Thyroid gland (tissue), 4 donors: Measurements from ENCODE around the gene LAMTOR3. TPM values are rescaled to one million over a fixed set of nuclear protein-coding genes. Genes with fewer than 3 reads are reported as not detected.

Experiments used
- DNase-seq, 2 donors: peaks; one replicate each; pipeline ENCODE4 v3.0.0-alpha.2; 2019
- H3K27ac ChIP-seq, 3 donors: fragments of 200-600 bp; sonication (generic); 1 replicate in 2 of 3; 2 replicates in 1 of 3; pipeline ENCODE4 v1.5.1; 2016 to 2019; ENCODE audit warnings: mild to moderate bottlenecking in 1 of 3, moderate library complexity in 1 of 3
- H3K27me3 ChIP-seq: fragments of 200-600 bp; sonication (generic); one replicate; pipeline ENCODE4 v1.5.1; 2019
- H3K36me3 ChIP-seq, 2 donors: fragments of 200-600 bp; sonication (generic); one replicate each; pipeline ENCODE4 v1.5.1; 2016 to 2019
- H3K4me1 ChIP-seq, 2 donors: fragments of 200-600 bp; sonication (generic); one replicate each; pipeline ENCODE4 v1.5.1; 2017 to 2019
- H3K4me3 ChIP-seq, 3 donors: fragments of 200-600 bp; sonication (generic); replicated peaks in 1 of 3; 1 replicate in 2 of 3; 2 replicates in 1 of 3; pipeline ENCODE4 v1.5.1; 2016; ENCODE audit warnings: mild to moderate bottlenecking in 1 of 3
- H3K9me3 ChIP-seq: fragments of 200-600 bp; sonication (generic); one replicate; pipeline ENCODE4 v1.5.1; 2017
- CTCF ChIP-seq, 6 experiments: fragments of 200-600 bp in 3 of 6; fragments of 450-650 bp in 3 of 6; sonication (generic) in 3 of 6; IDR thresholded peaks; one replicate each; pipeline ENCODE4 v1.5.1; 2016 to 2019; ENCODE audit warnings: antibody characterized with exemption in 6 of 6, mild to moderate bottlenecking in 2 of 6, inconsistent platforms in 1 of 6, moderate library complexity in 1 of 6
- POLR2A ChIP-seq, 2 donors: fragments of 450-650 bp; IDR thresholded peaks; one replicate each; pipeline ENCODE4 v1.6.1; 2017; ENCODE audit warnings: antibody characterized with exemption in 2 of 2, mild to moderate bottlenecking in 2 of 2, moderate library complexity in 1 of 2
- WGBS, 2 donors: methylation state at CpG; one replicate each; pipeline ENCODE4 v1.1.5; 2017; 5-methylcytosine and 5-hydroxymethylcytosine counted together
- intact Hi-C: fragments of 100-400 bp; cut with DNase I; formaldehyde crosslinking; loops from one replicate; pipeline ENCODE4 v1.15.1; 2023
- total RNA-seq, 4 donors: library from RNA; depleted of rRNA; stranded (reverse); fragments of >200 nt; gene quantifications; one replicate each; pipeline ENCODE4 v1.2.3, GENCODE V29; 2016

The LAMTOR3 gene
- total RNA-seq, 4 donors from 2014 or later: 67.5 to 103 (median 86.1) TPM

GRCh38 chr4:99918656-99919055 is 24.4 kb upstream of the LAMTOR3 start:
- Histone ChIP-seq H3K27me3 (no peaks in the 10 kb centered on the region), H3K27ac (no peak overlapping the region), H3K9me3 (no peaks in the 10 kb centered on the region), H3K36me3 (peaks cover 3% of the 10 kb centered on the region in 2 donors), H3K4me1 (no peaks in the 10 kb centered on the region), H3K4me3 (no peak overlapping the region)
- intact Hi-C loops: no loop called here
- 95 to 100% methylated on average over 2 of the region's 2 CpGs for WGBS, 2 donors
- TF ChIP-seq POLR2A (IDR thresholded peaks at IDR 0.05): no peak
- TF ChIP-seq CTCF (IDR thresholded peaks at IDR 0.05): no peak
- no peak for DNase-seq

GRCh38 chr4:99917575-99917974 is 23.3 kb upstream of the LAMTOR3 start:
- TF ChIP-seq CTCF (IDR thresholded peaks at IDR 0.05) (no peak), POLR2A (IDR thresholded peaks at IDR 0.05) (no peak)
- Histone ChIP-seq H3K4me1 (no peaks in the 10 kb centered on the region), H3K36me3 (peaks cover under 1 to 3% of the 10 kb centered on the region in 2 donors), H3K9me3 (no peaks in the 10 kb centered on the region), H3K27me3 (no peaks in the 10 kb centered on the region), H3K27ac (no peak overlapping the region), H3K4me3 (no peak overlapping the region)
- DNase-seq: no peak
- intact Hi-C loops: no loop called here
- WGBS, 2 donors: 96 to 98% methylated on average over 3 of the region's 3 CpGs

- H3K9me3 ChIP-seq: no peaks in the 10 kb centered on the region
- intact Hi-C loops: no loop called here
- no peak overlapping the region for H3K27ac ChIP-seq
- TF ChIP-seq CTCF (IDR thresholded peaks at IDR 0.05): no peak
- no peak for TF ChIP-seq POLR2A (IDR thresholded peaks at IDR 0.05)
- H3K36me3 ChIP-seq: peaks cover 0 to 3% of the 10 kb centered on the region in 2 donors
- H3K4me1 ChIP-seq: no peaks in the 10 kb centered on the region
- DNase-seq: no peak
- no peaks in the 10 kb centered on the region for H3K27me3 ChIP-seq
- WGBS, 2 donors: 89 to 98% methylated on average over 2 of the region's 2 CpGs
- H3K4me3 ChIP-seq: no peak overlapping the region
Observed at GRCh38 chr4:99915449-99915848, 21.2 kb upstream of the LAMTOR3 start.

GRCh38 chr4:99894998-99895397 is 771 bp upstream of the LAMTOR3 start:
- H3K36me3 ChIP-seq: no peaks in the 10 kb centered on the region
- intact Hi-C loops: loop anchor here (5.0 kb wide), 2 partner anchors 52 to 333 kb away; partner anchors contain the start of genes DNAJB14 and TRMT10A
- peak in 1 of 2 donors; percentile 17 for DNase-seq
- 93% methylated on average over 16 of the region's 16 CpGs for WGBS, 2 donors
- H3K9me3 ChIP-seq: no peaks in the 10 kb centered on the region
- H3K27me3 ChIP-seq: no peaks in the 10 kb centered on the region
- TF ChIP-seq CTCF (IDR thresholded peaks at IDR 0.05) (no peak), POLR2A (IDR thresholded peaks at IDR 0.05) (no peak)
- H3K4me3 ChIP-seq: peak overlapping the region in 1 of 3 donors; percentile 83
- peaks cover 8 to 15% of the 10 kb centered on the region in 2 donors for H3K4me1 ChIP-seq
- H3K27ac ChIP-seq: peak overlapping the region in 2 of 3 donors; percentile 41 to 75

- intact Hi-C loops: loop anchor here (5.0 kb wide), 2 partner anchors 54 to 331 kb away; partner anchors contain the start of genes DNAJB14 and TRMT10A
- WGBS, 2 donors: 2 to 3% methylated on average over 12 of the region's 12 CpGs
Observed at GRCh38 chr4:99893839-99894160, 427 bp downstream of the LAMTOR3 start.

More at GRCh38 chr4:99893839-99894160, 427 bp downstream of the LAMTOR3 start:
- H3K4me1 ChIP-seq: peaks cover 8 to 15% of the 10 kb centered on the region in 2 donors
- no peaks in the 10 kb centered on the region for H3K9me3 ChIP-seq
- peak overlapping the region; percentile 75 to 83 (median 80) for H3K27ac ChIP-seq
- DNase-seq: no peak
- no peaks in the 10 kb centered on the region for H3K27me3 ChIP-seq
- H3K36me3 ChIP-seq: no peaks in the 10 kb centered on the region
- H3K4me3 ChIP-seq: peak overlapping the region; percentile 83 to 99 (median 99)
- TF ChIP-seq CTCF (IDR thresholded peaks at IDR 0.05): no peak
- no peak for TF ChIP-seq POLR2A (IDR thresholded peaks at IDR 0.05)
